ENCODE data around the gene CPEB3.
"Not testable (repeated sequence)": the region's sequence is repeated elsewhere in the genome, so short reads cannot be mapped to it uniquely, and the experiment has no call there.

The CPEB3 gene

GRCh38 chr10:92102601-92103213 lies 188.2 kb downstream of the CPEB3 start:
- no peak for DNase-seq (ENCODE audit: low read depth)

GRCh38 chr10:92094960-92095359 lies 195.9 kb downstream of the CPEB3 start:
- DNase-seq (ENCODE audit: low read depth) = no peak

GRCh38 chr10:92091965-92092364 lies 198.9 kb downstream of the CPEB3 start:
- DNase-seq (ENCODE audit: low read depth) = no peak

- DNase-seq (ENCODE audit: low read depth) = no peak
Measured at GRCh38 chr10:92087750-92088395, 203.0 kb downstream of the CPEB3 start.

GRCh38 chr10:92082583-92083280 lies 208.1 kb downstream of the CPEB3 start:
- no peak for DNase-seq (ENCODE audit: low read depth)

- no peak for DNase-seq (ENCODE audit: low read depth)
Measured at GRCh38 chr10:92081641-92082040, 209.2 kb downstream of the CPEB3 start.

GRCh38 chr10:92080244-92080643 lies 210.6 kb downstream of the CPEB3 start:
- DNase-seq (ENCODE audit: low read depth) = no peak

- DNase-seq (ENCODE audit: low read depth) = no peak
Measured at GRCh38 chr10:92079003-92079402, 211.9 kb downstream of the CPEB3 start.

GRCh38 chr10:92076722-92077121 lies 214.2 kb downstream of the CPEB3 start:
- no peak for DNase-seq (ENCODE audit: low read depth)

GRCh38 chr10:92075829-92076228 lies 215.0 kb downstream of the CPEB3 start:
- DNase-seq (ENCODE audit: low read depth) = no peak

GRCh38 chr10:92074126-92074887 lies 216.6 kb downstream of the CPEB3 start:
- DNase-seq (ENCODE audit: low read depth) = no peak

- no peak for DNase-seq (ENCODE audit: low read depth)
Measured at GRCh38 chr10:92068900-92069299, 222.0 kb downstream of the CPEB3 start.

GRCh38 chr10:92066386-92066785 lies 224.5 kb downstream of the CPEB3 start:
- no peak for DNase-seq (ENCODE audit: low read depth)

GRCh38 chr10:92064506-92064905 lies 226.4 kb downstream of the CPEB3 start:
- DNase-seq (ENCODE audit: low read depth) = no peak

- no peak for DNase-seq (ENCODE audit: low read depth)
Measured at GRCh38 chr10:92062273-92062672, 228.6 kb downstream of the CPEB3 start.

- no peak for DNase-seq (ENCODE audit: low read depth)
Measured at GRCh38 chr10:92054807-92055206, 236.1 kb downstream of the CPEB3 start.

GRCh38 chr10:92052741-92053140 lies 238.1 kb downstream of the CPEB3 start:
- DNase-seq (ENCODE audit: low read depth) = no peak

GRCh38 chr10:92052088-92052487 lies 238.8 kb downstream of the CPEB3 start:
- DNase-seq (ENCODE audit: low read depth) = no peak

GRCh38 chr10:92047215-92047614 lies 243.7 kb downstream of the CPEB3 start:
- no peak for DNase-seq (ENCODE audit: low read depth)

- DNase-seq (ENCODE audit: low read depth) = no peak
Measured at GRCh38 chr10:92045641-92046106, 245.2 kb downstream of the CPEB3 start.

- DNase-seq (ENCODE audit: low read depth) = no peak
Measured at GRCh38 chr10:92042541-92042940, 248.3 kb downstream of the CPEB3 start.

GRCh38 chr10:92038949-92039348 lies 251.9 kb downstream of the CPEB3 start:
- DNase-seq (ENCODE audit: low read depth) = no peak

- DNase-seq (ENCODE audit: low read depth) = not testable (repeated sequence)
Measured at GRCh38 chr10:92033070-92033469, 257.8 kb downstream of the CPEB3 start.

Data from GM04503 (cell line).